Suprapubic skin (tissue), 4 donors: ENCODE data around the gene GPRC5B. TPM values are rescaled to one million over a fixed set of nuclear protein-coding genes. Genes with fewer than 3 reads are reported as not detected.

Source experiments
- DNase-seq, 2 donors: peaks; one replicate each; pipeline ENCODE4 v3.0.0-alpha.2; 2019; ENCODE audit warnings: low spot score in 2 of 2
- H3K27ac ChIP-seq: fragments of 200-600 bp; sonication (generic); one replicate; pipeline ENCODE4 v1.5.1; 2019
- H3K27me3 ChIP-seq: fragments of 200-600 bp; sonication (generic); one replicate; pipeline ENCODE4 v1.5.1; 2019
- H3K36me3 ChIP-seq: fragments of 200-600 bp; sonication (generic); one replicate; pipeline ENCODE4 v1.5.1; 2019
- H3K4me1 ChIP-seq: fragments of 200-600 bp; sonication (generic); one replicate; pipeline ENCODE4 v1.5.1; 2019
- H3K4me3 ChIP-seq: fragments of 200-600 bp; sonication (generic); one replicate; pipeline ENCODE4 v1.5.1; 2019; ENCODE audit warnings: mild to moderate bottlenecking
- H3K9me3 ChIP-seq: fragments of 200-600 bp; sonication (generic); one replicate; pipeline ENCODE4 v1.5.1; 2019
- EP300 ChIP-seq: sonication (generic); formaldehyde crosslinking; IDR thresholded peaks from one replicate; pipeline ENCODE4 v1.6.1; 2017; ENCODE audit warnings: antibody characterized with exemption
- POLR2A ChIP-seq, 2 donors: fragments of 450-650 bp; IDR thresholded peaks; one replicate each; pipeline ENCODE4 v1.6.1; 2017; ENCODE audit warnings: antibody characterized with exemption in 2 of 2, mild to moderate bottlenecking in 2 of 2, moderate library complexity in 2 of 2
- POLR2AphosphoS5 ChIP-seq, 3 donors: sonication (generic); formaldehyde crosslinking; IDR thresholded peaks; one replicate each; pipeline ENCODE4 v1.6.1; 2017; ENCODE audit warnings: antibody characterized with exemption in 3 of 3
- WGBS: methylation state at CpG from one replicate; pipeline ENCODE4 v1.1.5; 2018; 5-methylcytosine and 5-hydroxymethylcytosine counted together
- total RNA-seq, 4 donors: library from RNA; depleted of rRNA; stranded (reverse); fragments of >200 nt; gene quantifications; one replicate each; pipeline ENCODE4 v1.1.0, GENCODE V29; 2016
- TF ChIP-seq, protein P1 (sequence below), 2 donors: fragments of 200-600 bp in 1 of 2; fragments of 450-650 bp in 1 of 2; sonication (generic) in 1 of 2; IDR thresholded peaks; one replicate each; pipeline ENCODE4 v1.5.1; 2016 to 2019; ENCODE audit warnings: antibody characterized with exemption in 2 of 2, mild to moderate bottlenecking in 1 of 2, moderate library complexity in 1 of 2

GPRC5B gene
- total RNA-seq, 4 donors from 2014 or later, result 4.1 to 10.6 (median 6.9) TPM

- Histone ChIP-seq H3K4me3 (peak overlapping the region; percentile 58), H3K36me3 (no peaks in the 10 kb centered on the region), H3K9me3 (no peaks in the 10 kb centered on the region), H3K27ac (peak overlapping the region; percentile 50), H3K27me3 (peaks cover 25% of the 10 kb centered on the region), H3K4me1 (peaks cover 50% of the 10 kb centered on the region)
- WGBS, result 74% methylated on average over 3 of the region's 3 CpGs
- no peak for DNase-seq
- no peak for TF ChIP-seq POLR2A (IDR thresholded peaks at IDR 0.05)
- TF ChIP-seq, protein P1, sequence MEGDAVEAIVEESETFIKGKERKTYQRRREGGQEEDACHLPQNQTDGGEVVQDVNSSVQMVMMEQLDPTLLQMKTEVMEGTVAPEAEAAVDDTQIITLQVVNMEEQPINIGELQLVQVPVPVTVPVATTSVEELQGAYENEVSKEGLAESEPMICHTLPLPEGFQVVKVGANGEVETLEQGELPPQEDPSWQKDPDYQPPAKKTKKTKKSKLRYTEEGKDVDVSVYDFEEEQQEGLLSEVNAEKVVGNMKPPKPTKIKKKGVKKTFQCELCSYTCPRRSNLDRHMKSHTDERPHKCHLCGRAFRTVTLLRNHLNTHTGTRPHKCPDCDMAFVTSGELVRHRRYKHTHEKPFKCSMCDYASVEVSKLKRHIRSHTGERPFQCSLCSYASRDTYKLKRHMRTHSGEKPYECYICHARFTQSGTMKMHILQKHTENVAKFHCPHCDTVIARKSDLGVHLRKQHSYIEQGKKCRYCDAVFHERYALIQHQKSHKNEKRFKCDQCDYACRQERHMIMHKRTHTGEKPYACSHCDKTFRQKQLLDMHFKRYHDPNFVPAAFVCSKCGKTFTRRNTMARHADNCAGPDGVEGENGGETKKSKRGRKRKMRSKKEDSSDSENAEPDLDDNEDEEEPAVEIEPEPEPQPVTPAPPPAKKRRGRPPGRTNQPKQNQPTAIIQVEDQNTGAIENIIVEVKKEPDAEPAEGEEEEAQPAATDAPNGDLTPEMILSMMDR (IDR thresholded peaks at IDR 0.05), result no peak
Observed at GRCh38 chr16:19882646-19883045, 2.0 kb downstream of the GPRC5B start.

GRCh38 chr16:19882186-19882585, 2.5 kb downstream of the GPRC5B start:
- Histone ChIP-seq H3K27ac (no peak overlapping the region), H3K4me3 (peak overlapping the region; percentile 58)
- 64% methylated on average over 9 of the region's 9 CpGs for WGBS

DNA sequence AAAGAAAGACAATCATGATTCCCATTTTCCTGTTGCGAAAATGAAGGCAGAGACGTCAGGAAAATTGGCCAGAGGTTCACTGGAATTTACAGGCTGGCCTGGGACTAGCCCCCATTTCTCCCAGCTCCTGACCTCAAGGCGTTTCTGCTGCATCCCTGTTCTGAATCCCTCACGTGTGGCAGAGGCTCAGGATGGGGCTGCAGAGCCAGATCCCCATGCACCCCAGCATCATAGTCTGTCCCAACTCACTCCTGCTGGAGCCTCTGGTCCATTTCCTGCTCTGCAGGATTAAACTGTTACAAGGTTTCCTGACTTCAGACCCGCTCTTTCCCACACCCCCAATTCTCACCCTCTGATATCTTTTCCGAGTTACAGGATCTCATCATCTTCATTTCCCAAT, 2.9 kb downstream of the GPRC5B start:
- TF ChIP-seq POLR2A (IDR thresholded peaks at IDR 0.05) (no peak), EP300 (no peak)
- 71% methylated on average over 6 of the region's 6 CpGs for WGBS
- no peaks in the 10 kb centered on the region for H3K9me3 ChIP-seq
- H3K36me3 ChIP-seq, result no peaks in the 10 kb centered on the region
- no peak overlapping the region for H3K4me3 ChIP-seq
- peaks cover 50% of the 10 kb centered on the region for H3K4me1 ChIP-seq
- DNase-seq, result no peak
- H3K27me3 ChIP-seq, result peaks cover 25% of the 10 kb centered on the region
- H3K27ac ChIP-seq, result no peak overlapping the region

More at GRCh38 chr16:19882186-19882585, 2.5 kb downstream of the GPRC5B start:
- Histone ChIP-seq H3K27me3 (peaks cover 25% of the 10 kb centered on the region), H3K9me3 (no peaks in the 10 kb centered on the region), H3K36me3 (no peaks in the 10 kb centered on the region), H3K4me1 (peaks cover 50% of the 10 kb centered on the region)
- DNase-seq, result no peak
- TF ChIP-seq POLR2A (IDR thresholded peaks at IDR 0.05), result no peak
- TF ChIP-seq, protein P1 (IDR thresholded peaks at IDR 0.05), result no peak
- no peak for TF ChIP-seq EP300
- no peak for TF ChIP-seq POLR2AphosphoS5 (IDR thresholded peaks at IDR 0.05)

DNA sequence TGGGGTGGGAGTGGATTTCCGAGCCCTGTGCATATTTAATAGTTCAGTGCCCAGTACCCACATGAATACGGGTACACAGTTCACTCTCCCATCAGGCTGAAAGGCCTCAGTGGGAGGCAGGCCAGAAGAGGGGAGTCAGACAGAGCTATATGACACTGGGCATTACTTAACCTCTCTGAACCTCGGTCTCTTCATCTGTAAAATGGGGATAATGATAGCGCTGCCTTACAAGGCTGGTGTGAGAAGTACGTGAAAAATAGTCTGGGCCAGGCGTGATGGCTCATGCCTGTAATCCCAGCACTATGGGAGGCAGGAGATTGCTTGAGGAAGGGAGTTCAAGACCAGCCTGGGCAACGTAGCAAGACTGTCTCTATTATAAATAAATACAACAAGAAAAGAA, 3.6 kb downstream of the GPRC5B start:
- H3K27ac ChIP-seq, result no peak overlapping the region
- H3K36me3 ChIP-seq, result no peaks in the 10 kb centered on the region

GRCh38 chr16:19879241-19879792, 5.3 kb downstream of the GPRC5B start:
- Histone ChIP-seq H3K27me3 (peaks cover 12% of the 10 kb centered on the region), H3K4me1 (peaks cover 34% of the 10 kb centered on the region), H3K9me3 (no peaks in the 10 kb centered on the region), H3K4me3 (no peak overlapping the region), H3K36me3 (no peaks in the 10 kb centered on the region), H3K27ac (no peak overlapping the region)
- DNase-seq, result no peak
- WGBS, result 58% methylated on average over 13 of the region's 13 CpGs
- TF ChIP-seq POLR2AphosphoS5 (IDR thresholded peaks at IDR 0.05) (no peak), EP300 (no peak), POLR2A (IDR thresholded peaks at IDR 0.05) (no peak)
- TF ChIP-seq, protein P1 (IDR thresholded peaks at IDR 0.05), result no peak

More for the DNA sequence above, 3.6 kb downstream of the GPRC5B start:
- H3K4me3 ChIP-seq, result no peak overlapping the region
- peaks cover 24% of the 10 kb centered on the region for H3K27me3 ChIP-seq
- H3K4me1 ChIP-seq, result peaks cover 44% of the 10 kb centered on the region
- no peaks in the 10 kb centered on the region for H3K9me3 ChIP-seq
- WGBS, result 94% methylated on average over 7 of the region's 7 CpGs
- no peak for DNase-seq
- TF ChIP-seq, protein P1 (IDR thresholded peaks at IDR 0.05), result no peak
- TF ChIP-seq POLR2A (IDR thresholded peaks at IDR 0.05) (no peak), POLR2AphosphoS5 (IDR thresholded peaks at IDR 0.05) (no peak), EP300 (no peak)

DNA sequence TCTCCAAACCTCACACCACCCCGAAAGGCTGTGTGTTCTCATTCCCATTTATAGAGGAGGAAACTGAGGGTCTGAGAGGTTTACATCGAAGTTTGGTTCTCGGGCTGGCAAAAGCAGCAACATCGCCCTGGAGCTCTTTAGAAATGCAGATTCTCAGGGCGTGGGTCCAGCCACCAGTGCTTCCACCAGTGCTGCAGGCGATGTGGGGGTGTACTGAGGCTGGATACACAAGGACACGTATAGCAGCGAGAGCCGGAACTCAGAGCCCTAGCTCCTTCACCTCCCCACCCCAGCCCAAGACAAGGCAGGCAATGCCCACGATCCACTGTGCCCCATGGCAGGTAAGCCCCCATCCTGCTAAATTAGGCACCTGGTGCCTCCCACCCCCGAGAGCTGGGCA, 5.9 kb downstream of the GPRC5B start:
- WGBS, result 50% methylated on average over 11 of the region's 11 CpGs
- peaks cover 6% of the 10 kb centered on the region for H3K27me3 ChIP-seq
- H3K4me3 ChIP-seq, result no peak overlapping the region
- no peak overlapping the region for H3K27ac ChIP-seq
- no peak for TF ChIP-seq EP300
- TF ChIP-seq, protein P1 (IDR thresholded peaks at IDR 0.05), result no peak
- no peak for TF ChIP-seq POLR2A (IDR thresholded peaks at IDR 0.05)
- no peak for TF ChIP-seq POLR2AphosphoS5 (IDR thresholded peaks at IDR 0.05)
- H3K36me3 ChIP-seq, result no peaks in the 10 kb centered on the region
- DNase-seq, result no peak
- H3K9me3 ChIP-seq, result no peaks in the 10 kb centered on the region
- peaks cover 32% of the 10 kb centered on the region for H3K4me1 ChIP-seq
